PC-9 (cell line): ENCODE data around the gene PEX14.

Experiments
- CTCF ChIP-seq: fragments of 200-600 bp; sonication (generic); conservative IDR thresholded peaks from 2 replicates; pipeline ENCODE4 v1.6.1; 2017; ENCODE audit warnings: mixed run types, antibody characterized with exemption, mild to moderate bottlenecking, moderate library complexity
- EZH2 ChIP-seq: fragments of 200-600 bp; sonication (generic); IDR thresholded peaks from 2 replicates; pipeline ENCODE4 v1.8.0; 2017; ENCODE audit warnings: antibody characterized with exemption, low read depth

- TF ChIP-seq CTCF (no peak), EZH2 (no peak)
Measured at GRCh38 chr1:10651793-10652192, 177.0 kb downstream of the PEX14 start.
